K562 (cell line): ENCODE measurements around the gene ENTR1. TPM values are rescaled to one million over a fixed set of nuclear protein-coding genes. Genes with fewer than 3 reads are reported as not detected.

Experiments
- CCNT2 ChIP-seq: IDR thresholded peaks from 2 replicates; pipeline ENCODE4 v1.6.1; 2011; ENCODE audit warnings: borderline replicate concordance, low read depth, mild to moderate bottlenecking, moderate library complexity, mixed read lengths, low read length; ENCODE audit not compliant: insufficient read length; ENCODE audit errors: extremely low read depth
- CTBP1 ChIP-seq: fragments of 450-650 bp; IDR thresholded peaks from 2 replicates; pipeline ENCODE4 v1.6.1; 2016; ENCODE audit warnings: borderline replicate concordance
- E2F6 ChIP-seq, 2 experiments: IDR thresholded peaks; 2 replicates each; pipeline ENCODE4 v1.6.1; 2011; ENCODE audit warnings: borderline replicate concordance in 1 of 2, control low read depth in 1 of 2, low read depth in 1 of 2, low read length in 1 of 2, mild to moderate bottlenecking in 1 of 2, mixed read lengths in 1 of 2, moderate library complexity in 1 of 2; ENCODE audit not compliant: insufficient read depth in 1 of 2, insufficient read length in 1 of 2, poor library complexity in 1 of 2, severe bottlenecking in 1 of 2; ENCODE audit errors: extremely low read depth in 1 of 2
- EP300 ChIP-seq: IDR thresholded peaks from 2 replicates; pipeline ENCODE4 v1.6.1; 2012; ENCODE audit warnings: low read length, improper control_type of control experiment
- GMEB1 ChIP-seq: fragments of 250-450 bp; sonication (Bioruptor Pico); IDR thresholded peaks from 2 replicates; pipeline ENCODE4 v1.4.0; 2020; ENCODE audit warnings: mild to moderate bottlenecking
- HLTF ChIP-seq: fragments of 450-650 bp; IDR thresholded peaks from 2 replicates; pipeline ENCODE4 v1.6.1; 2016
- KAT2B ChIP-seq: IDR thresholded peaks from one replicate; pipeline ENCODE4 v1.6.1; 2012; ENCODE audit warnings: low read depth, mild to moderate bottlenecking, control low read depth, inconsistent platforms, low read length, moderate library complexity
- KDM5B ChIP-seq: fragments of 200-600 bp; sonication (generic); IDR thresholded peaks from 2 replicates; pipeline ENCODE4 v1.6.1; 2012; ENCODE audit warnings: low read depth, mild to moderate bottlenecking, moderate library complexity, low read length, control low read depth, inconsistent platforms; ENCODE audit not compliant: insufficient replicate concordance
- PHF20 ChIP-seq: fragments of 450-650 bp; IDR thresholded peaks from 2 replicates; pipeline ENCODE4 v1.6.1; 2018; ENCODE audit not compliant: partially characterized antibody
- PML ChIP-seq: IDR thresholded peaks from 2 replicates; pipeline ENCODE4 v1.6.1; 2012; ENCODE audit warnings: low read length, inconsistent platforms
- POLR2B ChIP-seq: fragments of 450-650 bp; IDR thresholded peaks from 2 replicates; pipeline ENCODE4 v1.6.1; 2018; ENCODE audit warnings: low read depth; ENCODE audit not compliant: partially characterized antibody
- ZBTB17 ChIP-seq: fragments of 450-650 bp; formaldehyde crosslinking; IDR thresholded peaks from 2 replicates; pipeline ENCODE4 v1.4.0; 2020; ENCODE audit warnings: mild to moderate bottlenecking
- ZNF778 ChIP-seq: fragments of 450-650 bp; formaldehyde crosslinking; IDR thresholded peaks from 2 replicates; pipeline ENCODE4 v1.4.0; 2020; ENCODE audit warnings: mild to moderate bottlenecking, moderate library complexity
- polyA plus RNA-seq, 8 experiments: library from polyadenylated mRNA; depleted of rRNA in 4 of 8; stranded (reverse) in 5 of 8; unstranded in 3 of 8; fragments of >200 nt; fragmentation: Nextera tagmentation in 2 of 8; fragmentation: Illumina TruSeq in 1 of 8; extraction: Ambion mirVana in 2 of 8; extraction: Trizol in 1 of 8; gene quantifications; 2 replicates each; pipeline versions ENCODE4 v1.2.1 to v1.2.3, GENCODE V29; 2011 to 2014; ENCODE audit warnings: inconsistent platforms in 1 of 8, missing spikeins in 1 of 8
- total RNA-seq, 7 experiments: library from RNA; depleted of rRNA in 6 of 7; stranded (reverse); fragments of >200 nt in 6 of 7; fragmentation: Illumina TruSeq in 2 of 7; extraction: Trizol in 2 of 7; gene quantifications; 2 replicates each; pipeline versions ENCODE4 v1.2.1 to v1.2.3, GENCODE V29; 2011 to 2021; ENCODE audit warnings: low replicate concordance in 1 of 7
- TF ChIP-seq, protein P1 (sequence below), 2 experiments: fragments of 450-650 bp in 1 of 2; sonication (generic) in 1 of 2; formaldehyde crosslinking in 1 of 2; IDR thresholded peaks; 2 replicates each; pipeline versions ENCODE4 v1.7.1 to v1.9.0; 2016 to 2022; ENCODE audit warnings: inconsistent platforms in 1 of 2, mild to moderate bottlenecking in 1 of 2, missing genetic modification reagents in 1 of 2

ENTR1 gene
- total and polyA plus RNA-seq, 9 of the 15 experiments (the other 6 are each of a cell fraction or from before 2014, with no cell fraction given): 6.7 to 106 (median 72.6) TPM

DNA sequence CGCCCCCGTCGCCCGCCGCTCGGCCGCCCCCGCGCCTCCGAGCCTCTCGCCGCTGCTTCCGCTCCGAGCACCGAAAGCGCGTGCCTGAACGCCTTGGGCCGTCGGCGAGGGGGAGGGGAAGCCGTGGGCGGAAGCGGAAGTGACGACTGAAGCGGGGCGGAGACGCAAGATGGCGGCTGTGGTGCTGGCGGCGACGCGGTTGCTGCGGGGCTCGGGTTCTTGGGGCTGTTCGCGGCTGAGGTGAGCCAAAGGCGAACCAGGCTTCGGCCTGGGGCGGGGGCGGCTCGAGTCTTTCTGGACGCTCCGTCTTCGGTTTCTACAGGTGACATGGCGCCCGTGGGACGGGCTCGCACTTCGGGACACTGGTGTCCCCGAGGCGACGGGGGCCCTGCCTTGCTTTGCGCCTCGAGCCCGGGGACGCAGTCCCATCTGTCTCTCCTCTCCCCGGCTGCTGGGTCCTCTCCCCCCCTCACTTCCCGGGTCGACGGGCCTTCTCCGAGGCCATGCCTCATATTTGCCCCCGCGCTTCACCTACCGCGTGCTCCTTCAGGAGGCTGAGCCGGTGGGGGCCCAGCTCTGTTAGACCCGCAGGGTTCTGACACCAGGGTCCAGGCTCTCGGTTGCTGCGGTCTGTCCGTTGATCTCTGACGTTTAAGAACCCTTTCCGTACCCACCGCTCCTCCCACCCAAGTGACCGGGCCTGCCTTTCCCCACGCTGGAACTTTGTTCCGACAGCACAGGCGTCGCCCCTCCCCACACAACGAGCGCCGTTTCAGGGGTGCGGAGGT is at the start of gene ENTR1, which contains the start of gene PMPCA (continued):
- TF ChIP-seq, protein P1, sequence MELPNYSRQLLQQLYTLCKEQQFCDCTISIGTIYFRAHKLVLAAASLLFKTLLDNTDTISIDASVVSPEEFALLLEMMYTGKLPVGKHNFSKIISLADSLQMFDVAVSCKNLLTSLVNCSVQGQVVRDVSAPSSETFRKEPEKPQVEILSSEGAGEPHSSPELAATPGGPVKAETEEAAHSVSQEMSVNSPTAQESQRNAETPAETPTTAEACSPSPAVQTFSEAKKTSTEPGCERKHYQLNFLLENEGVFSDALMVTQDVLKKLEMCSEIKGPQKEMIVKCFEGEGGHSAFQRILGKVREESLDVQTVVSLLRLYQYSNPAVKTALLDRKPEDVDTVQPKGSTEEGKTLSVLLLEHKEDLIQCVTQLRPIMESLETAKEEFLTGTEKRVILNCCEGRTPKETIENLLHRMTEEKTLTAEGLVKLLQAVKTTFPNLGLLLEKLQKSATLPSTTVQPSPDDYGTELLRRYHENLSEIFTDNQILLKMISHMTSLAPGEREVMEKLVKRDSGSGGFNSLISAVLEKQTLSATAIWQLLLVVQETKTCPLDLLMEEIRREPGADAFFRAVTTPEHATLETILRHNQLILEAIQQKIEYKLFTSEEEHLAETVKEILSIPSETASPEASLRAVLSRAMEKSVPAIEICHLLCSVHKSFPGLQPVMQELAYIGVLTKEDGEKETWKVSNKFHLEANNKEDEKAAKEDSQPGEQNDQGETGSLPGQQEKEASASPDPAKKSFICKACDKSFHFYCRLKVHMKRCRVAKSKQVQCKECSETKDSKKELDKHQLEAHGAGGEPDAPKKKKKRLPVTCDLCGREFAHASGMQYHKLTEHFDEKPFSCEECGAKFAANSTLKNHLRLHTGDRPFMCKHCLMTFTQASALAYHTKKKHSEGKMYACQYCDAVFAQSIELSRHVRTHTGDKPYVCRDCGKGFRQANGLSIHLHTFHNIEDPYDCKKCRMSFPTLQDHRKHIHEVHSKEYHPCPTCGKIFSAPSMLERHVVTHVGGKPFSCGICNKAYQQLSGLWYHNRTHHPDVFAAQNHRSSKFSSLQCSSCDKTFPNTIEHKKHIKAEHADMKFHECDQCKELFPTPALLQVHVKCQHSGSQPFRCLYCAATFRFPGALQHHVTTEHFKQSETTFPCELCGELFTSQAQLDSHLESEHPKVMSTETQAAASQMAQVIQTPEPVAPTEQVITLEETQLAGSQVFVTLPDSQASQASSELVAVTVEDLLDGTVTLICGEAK (IDR thresholded peaks at IDR 0.05): peak; percentile 95
- TF ChIP-seq, protein P1 (CRISPR knock-in tag; IDR thresholded peaks at IDR 0.05): no peak
- peak; percentile 57; the same call in 1 of the 2 replicates for TF ChIP-seq HLTF
- TF ChIP-seq CCNT2: peak; percentile 36
- TF ChIP-seq EP300: peak; percentile 30; the same call in 1 of the 2 replicates
- peak; percentile 65 for TF ChIP-seq PML
- peak; percentile 93 for TF ChIP-seq POLR2B
- peak; percentile 57; the same call in 1 of the 2 replicates for TF ChIP-seq ZBTB17 (CRISPR knock-in tag)
- peak; percentile 47; the same call in 1 of the 2 replicates for TF ChIP-seq CTBP1
- peak; percentile 89 for TF ChIP-seq KDM5B
- no peak for TF ChIP-seq ZNF778 (CRISPR knock-in tag)
- TF ChIP-seq KAT2B: no peak
- peak; percentile 60; the same call in 1 of the 2 replicates for TF ChIP-seq GMEB1
- peak; percentile 82 for TF ChIP-seq PHF20
- peak in 1 of 2 experiments; percentile 89 for TF ChIP-seq E2F6 (IDR thresholded peaks at IDR 0.05; ENCODE audit: borderline replicate concordance in 1 of 2, extremely low read depth in 1 of 2, insufficient read depth in 1 of 2, insufficient read length in 1 of 2, low read depth in 1 of 2, low read length in 1 of 2, poor library complexity in 1 of 2, severe bottlenecking in 1 of 2)
